Measurements from ENCODE around the gene KCNB1.

The KCNB1 gene

DNA sequence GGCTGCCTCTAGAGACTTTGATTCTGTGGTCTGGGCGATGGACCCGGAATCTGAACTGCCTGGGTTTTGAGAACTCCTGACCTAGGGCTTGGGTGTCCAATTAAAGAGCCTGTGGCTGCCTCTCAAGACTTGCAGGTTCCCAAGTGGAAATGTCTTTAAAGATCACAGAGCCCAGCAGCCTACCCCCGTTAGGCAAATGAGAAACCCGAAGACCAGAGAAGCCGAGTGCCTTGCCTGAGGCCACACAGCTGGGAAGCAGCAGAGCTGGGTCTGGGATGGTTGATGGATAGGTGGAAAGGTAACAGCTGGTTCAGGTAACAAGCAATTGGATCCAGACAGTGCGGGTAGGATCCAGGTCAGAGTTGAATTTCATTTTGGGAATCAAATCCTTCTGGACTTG is 25.8 kb downstream of the KCNB1 start:
- Histone ChIP-seq H3K4me1 (ENCODE audit: low read length) (no peaks in the 10 kb centered on the region), H2AFZ (ENCODE audit: low read depth, low read length) (no peak overlapping the region), H3K4me2 (ENCODE audit: low read length) (no peak overlapping the region), H4K20me1 (ENCODE audit: insufficient read depth, low read length) (no peaks in the 10 kb centered on the region), H3K79me2 (ENCODE audit: low read length) (no peaks in the 10 kb centered on the region), H3K4me3 (ENCODE audit: low read length) (no peak overlapping the region), H3K27ac (ENCODE audit: low read length) (no peak overlapping the region), H3K36me3 (replicated peaks; ENCODE audit: low read depth, low read length) (no peaks in the 10 kb centered on the region), H3K9me3 (ENCODE audit: insufficient read depth, low read length) (no peaks in the 10 kb centered on the region), H3K9ac (ENCODE audit: low read length) (no peak overlapping the region), H3K27me3 (ENCODE audit: low read depth, low read length) (peaks cover 71% of the 10 kb centered on the region)
- TF ChIP-seq EZH2phosphoT487 (IDR thresholded peaks at IDR 0.05; ENCODE audit: low read depth) = no peak
- TF ChIP-seq, protein P1, sequence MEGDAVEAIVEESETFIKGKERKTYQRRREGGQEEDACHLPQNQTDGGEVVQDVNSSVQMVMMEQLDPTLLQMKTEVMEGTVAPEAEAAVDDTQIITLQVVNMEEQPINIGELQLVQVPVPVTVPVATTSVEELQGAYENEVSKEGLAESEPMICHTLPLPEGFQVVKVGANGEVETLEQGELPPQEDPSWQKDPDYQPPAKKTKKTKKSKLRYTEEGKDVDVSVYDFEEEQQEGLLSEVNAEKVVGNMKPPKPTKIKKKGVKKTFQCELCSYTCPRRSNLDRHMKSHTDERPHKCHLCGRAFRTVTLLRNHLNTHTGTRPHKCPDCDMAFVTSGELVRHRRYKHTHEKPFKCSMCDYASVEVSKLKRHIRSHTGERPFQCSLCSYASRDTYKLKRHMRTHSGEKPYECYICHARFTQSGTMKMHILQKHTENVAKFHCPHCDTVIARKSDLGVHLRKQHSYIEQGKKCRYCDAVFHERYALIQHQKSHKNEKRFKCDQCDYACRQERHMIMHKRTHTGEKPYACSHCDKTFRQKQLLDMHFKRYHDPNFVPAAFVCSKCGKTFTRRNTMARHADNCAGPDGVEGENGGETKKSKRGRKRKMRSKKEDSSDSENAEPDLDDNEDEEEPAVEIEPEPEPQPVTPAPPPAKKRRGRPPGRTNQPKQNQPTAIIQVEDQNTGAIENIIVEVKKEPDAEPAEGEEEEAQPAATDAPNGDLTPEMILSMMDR (IDR thresholded peaks at IDR 0.05; ENCODE audit: low read depth, low read length) = no peak

DNA sequence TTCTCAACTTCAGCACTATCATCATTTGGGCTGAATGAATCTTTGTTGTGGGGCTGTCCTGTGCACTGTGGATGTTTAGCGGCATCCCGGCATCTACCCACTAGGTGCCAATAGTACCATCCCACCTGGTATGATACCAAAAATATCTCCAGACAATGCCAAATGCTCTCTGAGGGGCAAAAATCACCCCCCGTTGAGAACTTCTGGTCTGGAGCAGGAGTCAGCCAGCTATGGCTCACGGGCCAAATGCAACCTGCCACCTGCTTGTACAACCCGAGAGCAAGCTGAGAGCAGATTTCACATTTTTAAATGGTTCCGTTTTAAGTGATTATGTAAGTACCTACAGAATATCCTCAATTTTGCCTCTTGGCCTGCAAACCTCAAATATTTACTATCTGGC is 26.8 kb downstream of the KCNB1 start:
- H3K4me3 ChIP-seq (ENCODE audit: low read length) = no peak overlapping the region
- TF ChIP-seq, protein P1 (IDR thresholded peaks at IDR 0.05; ENCODE audit: low read depth, low read length) = no peak
- TF ChIP-seq EZH2phosphoT487 (IDR thresholded peaks at IDR 0.05; ENCODE audit: low read depth) = no peak
- H4K20me1 ChIP-seq (ENCODE audit: insufficient read depth, low read length) = no peaks in the 10 kb centered on the region
- H3K4me2 ChIP-seq (ENCODE audit: low read length) = no peak overlapping the region
- no peaks in the 10 kb centered on the region for H3K79me2 ChIP-seq (ENCODE audit: low read length)
- H3K27me3 ChIP-seq (ENCODE audit: low read depth, low read length) = peaks cover 70% of the 10 kb centered on the region
- no peak overlapping the region for H2AFZ ChIP-seq (ENCODE audit: low read depth, low read length)
- no peak overlapping the region for H3K27ac ChIP-seq (ENCODE audit: low read length)
- no peaks in the 10 kb centered on the region for H3K9me3 ChIP-seq (ENCODE audit: insufficient read depth, low read length)
- no peak overlapping the region for H3K9ac ChIP-seq (ENCODE audit: low read length)
- H3K4me1 ChIP-seq (ENCODE audit: low read length) = peaks cover 7% of the 10 kb centered on the region
- H3K36me3 ChIP-seq (replicated peaks; ENCODE audit: low read depth, low read length) = no peaks in the 10 kb centered on the region

DNA sequence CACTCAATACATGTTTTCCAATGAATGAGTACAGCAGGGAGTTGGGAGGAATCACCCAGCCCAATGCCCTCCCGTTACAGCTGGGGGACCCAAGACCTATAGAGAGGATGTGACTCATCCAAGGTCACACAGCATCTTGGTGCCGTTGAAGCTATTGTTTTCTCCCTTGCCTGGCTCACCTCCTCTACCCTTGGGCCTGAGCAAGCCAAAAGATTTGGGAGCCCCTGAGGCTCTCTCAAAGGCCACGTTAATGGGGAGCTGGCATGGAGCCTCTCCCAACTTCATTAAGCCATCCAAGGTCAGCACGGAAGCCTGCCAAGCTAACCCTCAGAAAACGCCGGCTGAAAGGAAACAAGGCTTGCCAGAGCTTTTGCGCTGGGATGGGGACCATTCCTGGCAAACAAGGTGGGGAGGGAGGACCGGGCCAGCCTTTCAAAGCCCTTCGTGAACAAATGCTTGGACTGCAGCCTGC is 30.4 kb downstream of the KCNB1 start:
- no peak overlapping the region for H3K4me2 ChIP-seq (ENCODE audit: low read length)
- H3K27me3 ChIP-seq (ENCODE audit: low read depth, low read length) = peaks cover 50% of the 10 kb centered on the region
- H3K27ac ChIP-seq (ENCODE audit: low read length) = no peak overlapping the region
- no peaks in the 10 kb centered on the region for H3K9me3 ChIP-seq (ENCODE audit: insufficient read depth, low read length)
- TF ChIP-seq, protein P1 (IDR thresholded peaks at IDR 0.05; ENCODE audit: low read depth, low read length) = no peak
- no peak for TF ChIP-seq EZH2phosphoT487 (IDR thresholded peaks at IDR 0.05; ENCODE audit: low read depth)
- H3K9ac ChIP-seq (ENCODE audit: low read length) = no peak overlapping the region
- no peaks in the 10 kb centered on the region for H3K36me3 ChIP-seq (replicated peaks; ENCODE audit: low read depth, low read length)
- no peaks in the 10 kb centered on the region for H4K20me1 ChIP-seq (ENCODE audit: insufficient read depth, low read length)
- peaks cover 13% of the 10 kb centered on the region for H3K4me1 ChIP-seq (ENCODE audit: low read length)
- H3K4me3 ChIP-seq (ENCODE audit: low read length) = no peak overlapping the region
- H3K79me2 ChIP-seq (ENCODE audit: low read length) = no peaks in the 10 kb centered on the region
- no peak overlapping the region for H2AFZ ChIP-seq (ENCODE audit: low read depth, low read length)

DNA sequence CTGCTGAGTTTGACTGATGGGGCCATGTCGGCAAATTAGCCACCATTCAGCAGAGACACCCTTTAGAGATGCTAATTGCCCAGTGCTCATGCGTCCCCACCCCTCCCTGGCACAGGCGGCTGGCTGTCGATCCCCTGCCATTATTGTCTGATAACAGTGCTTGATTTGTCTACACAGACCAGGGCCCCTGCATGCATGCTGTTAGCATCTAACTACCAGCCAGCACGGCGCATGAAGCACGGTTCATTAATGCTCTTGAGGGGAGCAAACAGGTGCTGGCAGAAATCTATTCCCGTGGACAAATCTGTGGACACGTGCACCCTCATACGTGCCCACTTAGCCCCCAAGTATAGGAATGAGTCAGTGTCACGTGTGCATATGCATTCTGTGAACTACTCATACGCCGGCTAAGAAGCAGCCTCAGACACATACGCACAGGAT is 32.2 kb downstream of the KCNB1 start:
- Histone ChIP-seq H3K9ac (ENCODE audit: low read length) (no peak overlapping the region), H3K9me3 (ENCODE audit: insufficient read depth, low read length) (no peaks in the 10 kb centered on the region), H3K36me3 (replicated peaks; ENCODE audit: low read depth, low read length) (no peaks in the 10 kb centered on the region), H3K4me1 (ENCODE audit: low read length) (peaks cover 13% of the 10 kb centered on the region), H3K4me2 (ENCODE audit: low read length) (peak overlapping the region; percentile 36), H4K20me1 (ENCODE audit: insufficient read depth, low read length) (no peaks in the 10 kb centered on the region), H3K27me3 (ENCODE audit: low read depth, low read length) (peaks cover 50% of the 10 kb centered on the region), H3K27ac (ENCODE audit: low read length) (no peak overlapping the region), H2AFZ (ENCODE audit: low read depth, low read length) (no peak overlapping the region; the same call in 1 of the 2 replicates), H3K4me3 (ENCODE audit: low read length) (no peak overlapping the region), H3K79me2 (ENCODE audit: low read length) (no peaks in the 10 kb centered on the region)
- no peak for TF ChIP-seq EZH2phosphoT487 (IDR thresholded peaks at IDR 0.05; ENCODE audit: low read depth)
- TF ChIP-seq, protein P1 (IDR thresholded peaks at IDR 0.05; ENCODE audit: low read depth, low read length) = no peak

Measured in OCI-LY3 (cell line).